Measurements from ENCODE around the gene FAM3D. TPM values are rescaled to one million over a fixed set of nuclear protein-coding genes. Genes with fewer than 3 reads are reported as not detected.

The FAM3D gene
- total RNA-seq, 4 donors from 2014 or later = not detected

DNA sequence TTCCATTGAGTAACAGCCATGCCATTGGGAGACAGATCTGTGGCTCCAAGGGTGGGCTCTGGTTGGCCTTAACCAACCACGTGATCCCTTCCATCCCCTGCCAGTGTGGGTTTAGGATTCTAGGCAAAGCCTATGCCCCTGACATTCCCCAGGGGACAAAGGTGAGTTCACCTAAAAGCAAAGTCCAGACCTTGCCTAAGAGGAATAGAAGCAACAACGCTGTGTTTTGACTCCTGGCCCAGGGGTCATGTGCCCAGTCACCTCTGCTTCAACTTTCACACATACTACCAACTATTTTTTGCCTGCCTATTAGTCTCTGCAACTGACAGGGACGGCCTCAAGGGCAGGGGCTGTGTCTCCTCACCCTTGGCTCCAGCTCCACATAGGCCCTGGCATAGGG lies 42.0 kb downstream of the FAM3D start:
- Histone ChIP-seq H3K36me3 (no peaks in the 10 kb centered on the region), H3K4me3 (no peak overlapping the region), H3K27ac (replicated peaks in 1 of 4) (no peak overlapping the region), H3K9me3 (no peaks in the 10 kb centered on the region), H3K27me3 (peaks cover 0 to 4% (median 0%) of the 10 kb centered on the region in 4 donors), H3K4me1 (peaks cover 28 to 40% (median 30%) of the 10 kb centered on the region in 4 donors)
- TF ChIP-seq POLR2AphosphoS5 (IDR thresholded peaks at IDR 0.05) (no peak), EP300 (IDR thresholded peaks at IDR 0.05) (no peak), POLR2A (IDR thresholded peaks at IDR 0.05; ENCODE audit: low read depth) (no peak)
- TF ChIP-seq, protein P1, sequence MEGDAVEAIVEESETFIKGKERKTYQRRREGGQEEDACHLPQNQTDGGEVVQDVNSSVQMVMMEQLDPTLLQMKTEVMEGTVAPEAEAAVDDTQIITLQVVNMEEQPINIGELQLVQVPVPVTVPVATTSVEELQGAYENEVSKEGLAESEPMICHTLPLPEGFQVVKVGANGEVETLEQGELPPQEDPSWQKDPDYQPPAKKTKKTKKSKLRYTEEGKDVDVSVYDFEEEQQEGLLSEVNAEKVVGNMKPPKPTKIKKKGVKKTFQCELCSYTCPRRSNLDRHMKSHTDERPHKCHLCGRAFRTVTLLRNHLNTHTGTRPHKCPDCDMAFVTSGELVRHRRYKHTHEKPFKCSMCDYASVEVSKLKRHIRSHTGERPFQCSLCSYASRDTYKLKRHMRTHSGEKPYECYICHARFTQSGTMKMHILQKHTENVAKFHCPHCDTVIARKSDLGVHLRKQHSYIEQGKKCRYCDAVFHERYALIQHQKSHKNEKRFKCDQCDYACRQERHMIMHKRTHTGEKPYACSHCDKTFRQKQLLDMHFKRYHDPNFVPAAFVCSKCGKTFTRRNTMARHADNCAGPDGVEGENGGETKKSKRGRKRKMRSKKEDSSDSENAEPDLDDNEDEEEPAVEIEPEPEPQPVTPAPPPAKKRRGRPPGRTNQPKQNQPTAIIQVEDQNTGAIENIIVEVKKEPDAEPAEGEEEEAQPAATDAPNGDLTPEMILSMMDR (IDR thresholded peaks at IDR 0.05) = no peak
- DNase-seq (ENCODE audit: extremely low spot score) = no peak
- intact Hi-C loops (cut with DNase I) = no loop called here
- 88% methylated on average over 2 of the region's 3 CpGs for WGBS

DNA sequence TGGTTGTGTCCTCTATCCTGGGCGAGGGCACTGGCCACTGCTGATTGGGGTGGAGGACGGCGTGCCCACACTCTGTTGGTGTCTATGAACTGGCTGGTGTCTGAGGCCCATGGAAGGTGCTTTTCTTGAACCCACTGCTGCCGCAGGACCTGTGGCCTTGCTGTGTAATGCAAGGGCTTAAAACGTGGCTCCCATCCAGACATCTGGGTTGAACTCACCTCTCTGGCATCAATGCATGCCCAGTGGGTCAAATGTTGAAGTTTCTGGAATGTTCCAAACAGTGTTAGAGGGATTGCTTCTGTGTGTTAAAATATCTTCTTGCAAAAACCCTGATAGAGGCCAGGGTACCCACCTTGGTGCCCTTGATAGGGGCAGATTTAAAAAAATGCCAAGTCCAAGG lies 42.6 kb downstream of the FAM3D start:
- Histone ChIP-seq H3K27ac (replicated peaks in 1 of 4) (no peak overlapping the region), H3K4me1 (peaks cover 22 to 34% (median 24%) of the 10 kb centered on the region in 4 donors)

DNA sequence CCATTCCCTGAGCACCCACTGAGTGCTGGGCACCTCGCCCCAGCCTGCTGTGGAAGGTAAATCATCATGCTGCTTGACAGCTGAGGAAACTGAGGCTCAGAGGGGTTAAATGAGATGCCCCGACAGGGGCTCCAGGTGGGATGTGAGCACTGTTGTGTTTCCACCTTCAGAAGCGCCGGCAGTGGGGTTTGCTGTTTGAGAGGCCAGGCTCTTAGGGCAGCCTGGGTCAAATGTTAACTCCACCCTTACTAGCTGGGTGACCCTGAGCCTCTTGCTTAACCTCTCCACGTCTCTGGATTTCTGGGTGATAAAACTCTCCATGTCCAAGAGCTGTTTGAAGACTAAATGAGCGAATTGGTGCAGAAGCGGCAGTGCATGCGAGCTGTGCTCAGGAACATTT lies 43.1 kb downstream of the FAM3D start:
- 92% methylated on average over 7 of the region's 8 CpGs for WGBS
- H3K9me3 ChIP-seq = no peaks in the 10 kb centered on the region
- H3K4me1 ChIP-seq = peaks cover 18 to 29% (median 21%) of the 10 kb centered on the region in 4 donors
- no peak overlapping the region for H3K27ac ChIP-seq (replicated peaks in 1 of 4)
- H3K36me3 ChIP-seq = no peaks in the 10 kb centered on the region
- no peak for DNase-seq (ENCODE audit: extremely low spot score)
- TF ChIP-seq, protein P1 (IDR thresholded peaks at IDR 0.05) = no peak
- no peak for TF ChIP-seq POLR2A (IDR thresholded peaks at IDR 0.05; ENCODE audit: low read depth)
- no peak for TF ChIP-seq EP300 (IDR thresholded peaks at IDR 0.05)
- peaks cover 0 to 4% (median 0%) of the 10 kb centered on the region in 4 donors for H3K27me3 ChIP-seq
- H3K4me3 ChIP-seq = no peak overlapping the region
- intact Hi-C loops (cut with DNase I) = no loop called here

More for the DNA sequence above, 42.6 kb downstream of the FAM3D start:
- WGBS = 83% methylated on average over 5 of the region's 5 CpGs
- intact Hi-C loops (cut with DNase I) = no loop called here
- Histone ChIP-seq H3K4me3 (no peak overlapping the region), H3K27me3 (peaks cover 0 to 4% (median 0%) of the 10 kb centered on the region in 4 donors), H3K9me3 (no peaks in the 10 kb centered on the region), H3K36me3 (no peaks in the 10 kb centered on the region)
- DNase-seq (ENCODE audit: extremely low spot score) = no peak
- no peak for TF ChIP-seq POLR2AphosphoS5 (IDR thresholded peaks at IDR 0.05)
- TF ChIP-seq, protein P1 (IDR thresholded peaks at IDR 0.05) = no peak
- TF ChIP-seq POLR2A (IDR thresholded peaks at IDR 0.05; ENCODE audit: low read depth) = no peak
- TF ChIP-seq EP300 (IDR thresholded peaks at IDR 0.05) = no peak

DNA sequence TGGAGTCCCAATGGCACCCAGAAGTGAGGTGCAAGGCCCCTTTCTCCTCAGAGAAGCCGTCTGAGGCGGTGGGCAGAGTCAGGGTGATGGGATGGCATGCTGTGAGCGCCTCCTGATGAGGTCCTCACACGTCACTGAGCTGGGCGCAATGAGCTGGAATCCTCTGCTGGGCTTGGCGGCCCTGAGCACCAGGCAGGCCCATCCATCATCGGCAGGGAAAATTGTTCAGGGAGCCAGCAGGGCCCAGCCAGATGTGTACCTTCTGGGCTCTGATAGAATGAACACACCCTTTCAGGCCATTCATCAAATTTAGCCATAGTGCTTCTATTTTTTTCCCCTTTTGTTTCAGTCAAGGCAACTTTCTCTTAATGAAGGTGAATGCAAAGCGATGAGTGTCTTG lies 43.7 kb downstream of the FAM3D start:
- Histone ChIP-seq H3K4me1 (peaks cover 16 to 24% (median 21%) of the 10 kb centered on the region in 4 donors), H3K9me3 (no peaks in the 10 kb centered on the region), H3K36me3 (no peaks in the 10 kb centered on the region), H3K27me3 (peaks cover 0 to 4% (median 0%) of the 10 kb centered on the region in 4 donors), H3K27ac (replicated peaks in 1 of 4) (no peak overlapping the region), H3K4me3 (no peak overlapping the region)
- 83% methylated on average over 8 of the region's 8 CpGs for WGBS
- TF ChIP-seq, protein P1 (IDR thresholded peaks at IDR 0.05) = no peak
- no peak for TF ChIP-seq POLR2A (IDR thresholded peaks at IDR 0.05; ENCODE audit: low read depth)
- TF ChIP-seq POLR2AphosphoS5 (IDR thresholded peaks at IDR 0.05) = no peak
- no peak for TF ChIP-seq EP300 (IDR thresholded peaks at IDR 0.05)
- no peak for DNase-seq (ENCODE audit: extremely low spot score)
- intact Hi-C loops (cut with DNase I) = no loop called here

DNA sequence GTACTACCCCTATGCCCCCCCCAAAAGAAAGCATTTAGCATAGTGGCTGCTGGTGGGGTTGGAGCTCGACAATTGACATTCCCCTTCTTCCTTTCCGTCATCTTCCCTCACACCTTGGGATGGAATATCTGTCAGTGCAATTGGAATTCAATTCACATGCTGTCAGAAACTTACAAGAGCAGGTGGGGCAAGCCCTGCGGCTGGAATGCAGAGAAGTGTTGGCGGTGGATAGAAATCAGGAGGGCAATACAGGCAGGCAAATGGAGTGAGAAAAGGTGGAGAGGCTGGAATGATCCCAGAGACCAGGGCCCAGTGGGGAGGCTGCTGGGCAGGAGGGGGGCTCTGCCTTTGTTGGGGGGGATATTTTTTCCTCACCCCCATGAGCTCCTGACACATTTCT lies 44.1 kb downstream of the FAM3D start:
- Histone ChIP-seq H3K4me3 (no peak overlapping the region), H3K36me3 (no peaks in the 10 kb centered on the region), H3K27ac (replicated peaks in 1 of 4) (no peak overlapping the region), H3K9me3 (no peaks in the 10 kb centered on the region), H3K27me3 (peaks cover 0 to 4% (median 0%) of the 10 kb centered on the region in 4 donors), H3K4me1 (peaks cover 15 to 21% (median 20%) of the 10 kb centered on the region in 4 donors)
- TF ChIP-seq, protein P1 (IDR thresholded peaks at IDR 0.05) = no peak
- TF ChIP-seq EP300 (IDR thresholded peaks at IDR 0.05) = no peak
- TF ChIP-seq POLR2A (IDR thresholded peaks at IDR 0.05; ENCODE audit: low read depth) = no peak
- TF ChIP-seq POLR2AphosphoS5 (IDR thresholded peaks at IDR 0.05) = no peak
- 92% methylated on average over 4 of the region's 4 CpGs for WGBS
- intact Hi-C loops (cut with DNase I) = no loop called here
- no peak for DNase-seq (ENCODE audit: extremely low spot score)
